Adrenal gland (tissue), 12 donors: ENCODE data around the gene MINDY4. TPM values are rescaled to one million over a fixed set of nuclear protein-coding genes. Genes with fewer than 3 reads are reported as not detected.

ENCODE experiments used
- DNase-seq, 7 donors: peaks; one replicate each; pipeline ENCODE4 v3.0.0-alpha.2; 2019 to 2020
- H3K27ac ChIP-seq, 5 donors: fragments of 200-600 bp; sonication (generic) in 4 of 5; 1 replicate in 3 of 5; 2 replicates in 2 of 5; pipeline versions ENCODE4 v1.5.1 to v1.8.0; 2016 to 2020; ENCODE audit warnings: mild to moderate bottlenecking in 1 of 5
- H3K27me3 ChIP-seq: fragments of 200-600 bp; 2 replicates; pipeline ENCODE4 v1.8.0; 2021
- H3K36me3 ChIP-seq, 2 donors: fragments of 200-600 bp; replicated peaks in 1 of 2; 1 replicate in 1 of 2; 2 replicates in 1 of 2; pipeline versions ENCODE4 v1.5.1 to v1.8.0; 2018 to 2022
- H3K4me1 ChIP-seq, 2 donors: fragments of 200-600 bp; replicated peaks in 1 of 2; 1 replicate in 1 of 2; 2 replicates in 1 of 2; pipeline versions ENCODE4 v1.5.1 to v1.8.0; 2018 to 2021
- H3K4me3 ChIP-seq, 4 donors: fragments of 200-600 bp; sonication (generic) in 3 of 4; one replicate each; pipeline ENCODE4 v1.5.1; 2016 to 2018
- H3K9me3 ChIP-seq, 3 donors: fragments of 200-600 bp; sonication (generic) in 1 of 3; replicated peaks in 1 of 3; 1 replicate in 2 of 3; 2 replicates in 1 of 3; pipeline versions ENCODE4 v1.5.1 to v1.8.0; 2016 to 2021
- CTCF ChIP-seq, 6 experiments: fragments of 450-650 bp in 4 of 6; fragments of 200-600 bp in 2 of 6; sonication (generic) in 1 of 6; IDR thresholded peaks; 1 replicate in 5 of 6; 2 replicates in 1 of 6; pipeline versions ENCODE4 v1.5.1 to v1.8.0; 2016 to 2021; ENCODE audit warnings: antibody characterized with exemption in 6 of 6, mild to moderate bottlenecking in 2 of 6, moderate library complexity in 1 of 6
- POLR2A ChIP-seq, 2 donors: fragments of 450-650 bp; IDR thresholded peaks; one replicate each; pipeline ENCODE4 v1.6.1; 2017; ENCODE audit warnings: antibody characterized with exemption in 2 of 2, mild to moderate bottlenecking in 2 of 2, moderate library complexity in 1 of 2
- WGBS, 4 donors: extraction: QIAGEN DNeasy Blood & Tissue Kit in 2 of 4; methylation state at CpG; one replicate each; pipeline versions ENCODE4 v1.1.5 to v1.1.7; 2013 to 2017; 5-methylcytosine and 5-hydroxymethylcytosine counted together
- intact Hi-C, 2 donors: fragments of 100-400 bp; cut with DNase I; formaldehyde crosslinking; loops; one replicate each; pipeline versions ENCODE4 v1.14.1 to v1.15.0; 2022 to 2023
- polyA plus RNA-seq, 3 donors: library from polyadenylated mRNA; stranded (reverse); fragments of 200-250 nt in 2 of 3; fragments of 350-450 nt in 1 of 3; fragmentation: Illumina TruSeq in 1 of 3; extraction: RNeasy Lipid Tissue Mini Kit (QIAGEN cat#74804) in 1 of 3; gene quantifications; one replicate each; pipeline ENCODE4 v1.2.3, GENCODE V29; 2013 to 2014
- total RNA-seq, 9 donors: library from RNA; depleted of rRNA in 4 of 9; stranded (reverse); fragments of >200 nt in 4 of 9; fragments of 120-200 nt in 1 of 9; fragmentation: NEBNext Ultra II Directional in 1 of 9; extraction: Animal tissue kit (Norgen Biotek cat#: 25700) in 1 of 9; gene quantifications; one replicate each; pipeline versions ENCODE4 v1.1.0 to v1.2.4, GENCODE V29; 2013 to 2023
- donor health status: healthy with polysubstance abuse.
- donor health status: Bipolar disorder and iron deficiency.
- donor health status: DM: yes; HTN: yes; CAD: no.
- donor health status: DM: no; HTN: no; CAD: no.
- donor health status: DM: no; HTN: no; CAD: no.
- donor health status: DM: yes; HTN: yes; CAD: no.

The MINDY4 gene
- total and polyA plus RNA-seq, 12 donors = 4.8 to 19.9 (median 7.3) TPM

GRCh38 chr7:30906014-30906413, 134.8 kb downstream of the MINDY4 start:
- intact Hi-C loops = no loop called here
- no peak for DNase-seq
- Histone ChIP-seq H3K36me3 (no peaks in the 10 kb centered on the region), H3K27me3 (no peaks in the 10 kb centered on the region), H3K4me1 (peaks cover 0 to 4% of the 10 kb centered on the region in 2 donors), H3K4me3 (no peak overlapping the region), H3K9me3 (no peaks in the 10 kb centered on the region), H3K27ac (no peak overlapping the region)
- WGBS, 4 donors = 40 to 87% (median 83%) methylated on average over 1 to 7 of the region's 7 CpGs
- TF ChIP-seq POLR2A (IDR thresholded peaks at IDR 0.05) (no peak), CTCF (IDR thresholded peaks at IDR 0.05) (no peak)

GRCh38 chr7:30906515-30907240, 135.5 kb downstream of the MINDY4 start:
- intact Hi-C loops = no loop called here
- TF ChIP-seq POLR2A (IDR thresholded peaks at IDR 0.05) (no peak), CTCF (IDR thresholded peaks at IDR 0.05) (no peak)
- H3K36me3 ChIP-seq = no peaks in the 10 kb centered on the region
- H3K27ac ChIP-seq = peak overlapping the region in 1 of 5 donors; percentile 14
- peak in 4 of 7 donors; percentile 41 to 81 (median 60) for DNase-seq
- H3K27me3 ChIP-seq = no peaks in the 10 kb centered on the region
- H3K4me3 ChIP-seq = no peak overlapping the region
- 61 to 73% (median 70%) methylated on average over 9 to 11 of the region's 11 CpGs for WGBS, 4 donors
- H3K9me3 ChIP-seq = no peaks in the 10 kb centered on the region
- peaks cover 0 to 4% of the 10 kb centered on the region in 2 donors for H3K4me1 ChIP-seq

- intact Hi-C loops = no loop called here
- Histone ChIP-seq H3K9me3 (no peaks in the 10 kb centered on the region), H3K4me1 (peaks cover 0 to 4% of the 10 kb centered on the region in 2 donors), H3K4me3 (no peak overlapping the region), H3K27me3 (no peaks in the 10 kb centered on the region), H3K36me3 (no peaks in the 10 kb centered on the region), H3K27ac (peak overlapping the region in 1 of 5 donors; percentile 22)
- TF ChIP-seq POLR2A (IDR thresholded peaks at IDR 0.05) (no peak), CTCF (IDR thresholded peaks at IDR 0.05) (no peak)
- no peak for DNase-seq
- 83 to 100% (median 89%) methylated on average over 1 to 14 of the region's 14 CpGs for WGBS, 4 donors
These were observed 136.5 kb downstream of the MINDY4 start for GRCh38 chr7:30907527-30908267.

- Histone ChIP-seq H3K36me3 (no peaks in the 10 kb centered on the region), H3K27ac (no peak overlapping the region), H3K4me1 (peaks cover 0 to 4% of the 10 kb centered on the region in 2 donors), H3K9me3 (no peaks in the 10 kb centered on the region), H3K4me3 (no peak overlapping the region), H3K27me3 (no peaks in the 10 kb centered on the region)
- no peak for TF ChIP-seq CTCF (IDR thresholded peaks at IDR 0.05)
- TF ChIP-seq POLR2A (IDR thresholded peaks at IDR 0.05) = no peak
- no peak for DNase-seq
- intact Hi-C loops = no loop called here
- WGBS, 4 donors = 86 to 92% (median 88%) methylated on average over 7 to 10 of the region's 10 CpGs
These were observed 137.5 kb downstream of the MINDY4 start for GRCh38 chr7:30908681-30909080.
